Neuronal stem cell (in vitro differentiated cells): ENCODE measurements around the gene UNC5B.

ENCODE experiments used
- DNase-seq: peaks from one replicate; pipeline ENCODE4 v3.0.0-alpha.2; 2013; ENCODE audit warnings: low spot score
- H2AFZ ChIP-seq: one replicate; pipeline ENCODE4 v1.6.1; 2013; ENCODE audit warnings: mild to moderate bottlenecking, low read length, inconsistent platforms
- H2AK5ac ChIP-seq: 2 replicates; pipeline ENCODE4 v1.6.1; 2013; ENCODE audit warnings: low read depth, mild to moderate bottlenecking, inconsistent platforms, low read length, moderate library complexity, mixed read lengths
- H2BK120ac ChIP-seq: 2 replicates; pipeline ENCODE4 v1.6.1; 2013; ENCODE audit warnings: low read depth, mild to moderate bottlenecking, inconsistent platforms, low read length, moderate library complexity, mixed read lengths
- H2BK12ac ChIP-seq: one replicate; pipeline ENCODE4 v1.6.1; 2013; ENCODE audit warnings: low read length, inconsistent platforms
- H2BK15ac ChIP-seq: 2 replicates; pipeline ENCODE4 v1.6.1; 2013; ENCODE audit warnings: mild to moderate bottlenecking, low read length, inconsistent platforms, mixed read lengths
- H2BK5ac ChIP-seq: one replicate; pipeline ENCODE4 v1.6.1; 2013; ENCODE audit warnings: inconsistent platforms, mild to moderate bottlenecking, low read length, moderate library complexity
- H3K14ac ChIP-seq: one replicate; pipeline ENCODE4 v1.6.1; 2013; ENCODE audit warnings: low read length, inconsistent platforms
- H3K18ac ChIP-seq: 2 replicates; pipeline ENCODE4 v1.6.1; 2013; ENCODE audit warnings: low read length, inconsistent platforms
- H3K23ac ChIP-seq: 2 replicates; pipeline ENCODE4 v1.6.1; 2013; ENCODE audit warnings: low read depth, mild to moderate bottlenecking, mixed read lengths, low read length, inconsistent platforms; ENCODE audit not compliant: poor library complexity
- H3K27ac ChIP-seq: replicated peaks from 3 replicates; pipeline ENCODE4 v1.5.1; 2013; ENCODE audit warnings: low read length, inconsistent platforms
- H3K27me3 ChIP-seq, 3 experiments: 2 replicates each; pipeline ENCODE4 v1.6.1; 2013; ENCODE audit warnings: low read length in 3 of 3, mild to moderate bottlenecking in 2 of 3, inconsistent platforms in 1 of 3, low read depth in 1 of 3, mixed read lengths in 1 of 3, moderate library complexity in 1 of 3; ENCODE audit not compliant: control insufficient read depth in 3 of 3, insufficient read depth in 3 of 3
- H3K36me3 ChIP-seq, 2 donors: replicated peaks in 1 of 2; 2 replicates each; pipeline ENCODE4 v1.6.1; 2013; ENCODE audit warnings: low read length in 2 of 2; ENCODE audit not compliant: control insufficient read depth in 2 of 2, insufficient read depth in 2 of 2
- H3K4ac ChIP-seq: 2 replicates; pipeline ENCODE4 v1.6.1; 2013; ENCODE audit warnings: inconsistent platforms, mild to moderate bottlenecking, low read length, moderate library complexity
- H3K4me1 ChIP-seq, 2 donors: 1 replicate in 1 of 2; 2 replicates in 1 of 2; pipeline ENCODE4 v1.6.1; 2013; ENCODE audit warnings: low read length in 2 of 2, low read depth in 1 of 2; ENCODE audit not compliant: control insufficient read depth in 2 of 2, insufficient read depth in 1 of 2
- H3K4me2 ChIP-seq: one replicate; pipeline ENCODE4 v1.6.1; 2013; ENCODE audit warnings: mild to moderate bottlenecking, low read length, inconsistent platforms; ENCODE audit not compliant: insufficient read depth, poor library complexity, severe bottlenecking
- H3K4me3 ChIP-seq, 2 donors: 2 replicates each; pipeline ENCODE4 v1.5.1; 2013; ENCODE audit warnings: low read length in 2 of 2, mild to moderate bottlenecking in 2 of 2, inconsistent platforms in 1 of 2, moderate library complexity in 1 of 2
- H3K79me1 ChIP-seq: one replicate; pipeline ENCODE4 v1.6.1; 2013; ENCODE audit warnings: low read depth, mild to moderate bottlenecking, inconsistent platforms, low read length, moderate library complexity
- H3K9ac ChIP-seq: one replicate; pipeline ENCODE4 v1.6.1; 2013; ENCODE audit warnings: mild to moderate bottlenecking, low read depth, low read length, inconsistent platforms; ENCODE audit not compliant: poor library complexity
- H3K9me3 ChIP-seq, 2 donors: replicated peaks in 1 of 2; 2 replicates each; pipeline versions ENCODE3 to v1.6.1; 2013; ENCODE audit warnings: low read length in 2 of 2, mild to moderate bottlenecking in 2 of 2, inconsistent platforms in 1 of 2, low read depth in 1 of 2, mixed read lengths in 1 of 2, moderate library complexity in 1 of 2; ENCODE audit not compliant: control insufficient read depth in 2 of 2, insufficient read depth in 1 of 2
- H4K8ac ChIP-seq: one replicate; pipeline ENCODE4 v1.6.1; 2013; ENCODE audit warnings: low read depth, mild to moderate bottlenecking, inconsistent platforms, low read length, moderate library complexity
- H4K91ac ChIP-seq: one replicate; pipeline ENCODE4 v1.6.1; 2013; ENCODE audit warnings: low read length, low read depth, mild to moderate bottlenecking, inconsistent platforms; ENCODE audit not compliant: poor library complexity
- WGBS, 2 donors: extraction: QIAGEN DNeasy Blood & Tissue Kit; methylation state at CpG; one replicate each; pipeline ENCODE4 v1.1.7; 2013; ENCODE audit warnings: missing lambda C conversion rate in 2 of 2, mixed read lengths in 1 of 2; ENCODE audit not compliant: insufficient read length in 2 of 2, insufficient replicate concordance in 1 of 2; ENCODE audit errors: extremely low coverage in 2 of 2; 5-methylcytosine and 5-hydroxymethylcytosine counted together

The UNC5B gene

GRCh38 chr10:71234004-71234894 is 21.9 kb downstream of the UNC5B start:
- H3K27me3 ChIP-seq, result peaks cover 0 to 44% (median 0%) of the 10 kb centered on the region in 3 experiments
- no CpG with 5 or more reads among the region's 10 CpGs for WGBS, 2 donors

GRCh38 chr10:71234970-71235685 is 22.8 kb downstream of the UNC5B start:
- Histone ChIP-seq H2BK12ac (no peak overlapping the region), H3K36me3 (no peaks in the 10 kb centered on the region), H3K4me2 (no peak overlapping the region), H2AK5ac (peak overlapping the region; percentile 6), H3K27ac (no peak overlapping the region), H3K9ac (peak overlapping the region; percentile 38), H3K4me3 (no peak overlapping the region), H3K27me3 (peaks cover 0 to 36% (median 0%) of the 10 kb centered on the region in 3 experiments), H2BK15ac (peak overlapping the region; percentile 8), H4K8ac (no peak overlapping the region), H3K79me1 (no peaks in the 10 kb centered on the region), H3K9me3 (no peaks in the 10 kb centered on the region), H2BK120ac (no peak overlapping the region), H3K14ac (peak overlapping the region; percentile 4), H3K4ac (no peak overlapping the region), H2BK5ac (no peak overlapping the region), H3K18ac (peak overlapping the region; percentile 74), H3K23ac (no peak overlapping the region), H3K4me1 (peaks cover 4 to 7% of the 10 kb centered on the region in 2 donors), H4K91ac (no peak overlapping the region), H2AFZ (no peak overlapping the region)
- WGBS, 2 donors, result no CpG with 5 or more reads among the region's 16 CpGs
- no peak for DNase-seq

More at GRCh38 chr10:71234004-71234894, 21.9 kb downstream of the UNC5B start:
- Histone ChIP-seq H4K91ac (no peak overlapping the region), H2BK5ac (no peak overlapping the region), H3K36me3 (no peaks in the 10 kb centered on the region), H2BK120ac (no peak overlapping the region), H3K18ac (peak overlapping the region; percentile 40), H3K4me3 (no peak overlapping the region), H3K4me1 (peaks cover 7 to 10% of the 10 kb centered on the region in 2 donors), H2AK5ac (no peak overlapping the region), H2AFZ (no peak overlapping the region), H3K9ac (no peak overlapping the region), H3K23ac (no peak overlapping the region), H4K8ac (no peak overlapping the region), H3K9me3 (no peaks in the 10 kb centered on the region), H3K27ac (no peak overlapping the region), H3K4me2 (no peak overlapping the region), H2BK12ac (no peak overlapping the region), H3K14ac (no peak overlapping the region), H3K79me1 (no peaks in the 10 kb centered on the region), H3K4ac (no peak overlapping the region), H2BK15ac (no peak overlapping the region)
- no peak for DNase-seq

- H4K8ac ChIP-seq, result no peak overlapping the region
- no peaks in the 10 kb centered on the region for H3K36me3 ChIP-seq
- H3K9ac ChIP-seq, result no peak overlapping the region
- no peak overlapping the region for H2BK12ac ChIP-seq
- H3K27ac ChIP-seq, result no peak overlapping the region
- no peak overlapping the region for H3K4me3 ChIP-seq
- peak overlapping the region; percentile 6 for H2AK5ac ChIP-seq
- no peak overlapping the region for H3K4ac ChIP-seq
- H3K9me3 ChIP-seq, result no peaks in the 10 kb centered on the region
- peak overlapping the region; percentile 40 for H3K18ac ChIP-seq
- DNase-seq, result no peak
- H3K79me1 ChIP-seq, result no peaks in the 10 kb centered on the region
- H3K23ac ChIP-seq, result no peak overlapping the region
- H2BK120ac ChIP-seq, result no peak overlapping the region
- peak overlapping the region; percentile 14 for H2BK5ac ChIP-seq
- peak overlapping the region; percentile 8 for H2BK15ac ChIP-seq
- H3K4me1 ChIP-seq, result peaks cover 4 to 7% of the 10 kb centered on the region in 2 donors
- peaks cover 0 to 38% (median 0%) of the 10 kb centered on the region in 3 experiments for H3K27me3 ChIP-seq
- no peak overlapping the region for H3K14ac ChIP-seq
- no peak overlapping the region for H3K4me2 ChIP-seq
- WGBS, 2 donors, result no CpG with 5 or more reads among the region's 7 CpGs
- no peak overlapping the region for H4K91ac ChIP-seq
- H2AFZ ChIP-seq, result no peak overlapping the region
Observed at GRCh38 chr10:71235808-71236207, 23.4 kb downstream of the UNC5B start.

GRCh38 chr10:71236286-71236685 is 23.9 kb downstream of the UNC5B start:
- peak overlapping the region; percentile 58 for H2AK5ac ChIP-seq
- no peak overlapping the region for H3K14ac ChIP-seq
- no peak overlapping the region for H3K4me3 ChIP-seq
- H3K4ac ChIP-seq, result no peak overlapping the region
- no peak for DNase-seq
- H3K27me3 ChIP-seq, result peaks cover 0 to 38% (median 0%) of the 10 kb centered on the region in 3 experiments
- no peak overlapping the region for H3K4me2 ChIP-seq
- H4K91ac ChIP-seq, result no peak overlapping the region
- H3K27ac ChIP-seq, result no peak overlapping the region
- H2AFZ ChIP-seq, result no peak overlapping the region
- peaks cover 4 to 7% of the 10 kb centered on the region in 2 donors for H3K4me1 ChIP-seq
- H3K18ac ChIP-seq, result peak overlapping the region; percentile 57
- H2BK12ac ChIP-seq, result no peak overlapping the region
- H2BK15ac ChIP-seq, result no peak overlapping the region
- H3K36me3 ChIP-seq, result no peaks in the 10 kb centered on the region
- WGBS, 2 donors, result no CpG with 5 or more reads among the region's 10 CpGs
- no peaks in the 10 kb centered on the region for H3K79me1 ChIP-seq
- no peaks in the 10 kb centered on the region for H3K9me3 ChIP-seq
- peak overlapping the region; percentile 14 for H2BK5ac ChIP-seq
- no peak overlapping the region for H2BK120ac ChIP-seq
- no peak overlapping the region for H3K23ac ChIP-seq
- H4K8ac ChIP-seq, result no peak overlapping the region
- H3K9ac ChIP-seq, result peak overlapping the region; percentile 9
